GM13976 (cell line): ENCODE measurements around the gene ALX4.

Experiments used
- DNase-seq: peaks from one replicate; pipeline ENCODE4 v3.0.0; 2012; ENCODE audit warnings: low spot score
- CTCF ChIP-seq: IDR thresholded peaks from 2 replicates; pipeline ENCODE4 v1.5.1; 2012; ENCODE audit warnings: borderline replicate concordance, mild to moderate bottlenecking; ENCODE audit not compliant: insufficient read depth; ENCODE audit errors: extremely low read depth, missing control alignments, control extremely low read depth
- in situ Hi-C: fragments of 300-500 bp; cut with MboI; formaldehyde crosslinking; loops from one replicate; pipeline ENCODE4 v1.12.0; 2022; ENCODE audit warnings: low sequenced_read_pairs, mixed read lengths, inconsistent platforms; ENCODE audit not compliant: unreplicated experiment

The ALX4 gene

GRCh38 chr11:44267006-44267749 is 42.8 kb downstream of the ALX4 start:
- DNase-seq = no peak
- no peak for TF ChIP-seq CTCF
- in situ Hi-C loops = no loop called here

GRCh38 chr11:44266056-44266780 is 43.7 kb downstream of the ALX4 start:
- in situ Hi-C loops = no loop called here
- TF ChIP-seq CTCF = no peak

GRCh38 chr11:44264761-44265160 is 45.2 kb downstream of the ALX4 start:
- in situ Hi-C loops = no loop called here
- TF ChIP-seq CTCF = no peak
- no peak for DNase-seq

More at GRCh38 chr11:44266056-44266780, 43.7 kb downstream of the ALX4 start:
- DNase-seq = peak; percentile 27

- in situ Hi-C loops = no loop called here
- DNase-seq = peak; percentile 26
- TF ChIP-seq CTCF = no peak
Measured at GRCh38 chr11:44264438-44264749, 45.5 kb downstream of the ALX4 start.

GRCh38 chr11:44263738-44264437 is 46.1 kb downstream of the ALX4 start:
- DNase-seq = no peak
- in situ Hi-C loops = no loop called here
- TF ChIP-seq CTCF = no peak

- no peak for TF ChIP-seq CTCF
- in situ Hi-C loops = no loop called here
- DNase-seq = no peak
Measured at GRCh38 chr11:44261800-44262591, 47.9 kb downstream of the ALX4 start.
